ENCODE data around the gene COQ8A.

GRCh38 chr1:226990133-226990716 is 50.1 kb downstream of the COQ8A start:
- no peak for TF ChIP-seq ZBTB33 (IDR thresholded peaks at IDR 0.05; ENCODE audit: borderline replicate concordance, low read depth)
- TF ChIP-seq GATA2 (CRISPR knock-in tag; IDR thresholded peaks at IDR 0.05): no peak
- no peak for TF ChIP-seq IRF3 (IDR thresholded peaks at IDR 0.05; ENCODE audit: low read depth, low read length)
- no peak for TF ChIP-seq CTCF (IDR thresholded peaks at IDR 0.05)
- no peak for TF ChIP-seq MXI1 (IDR thresholded peaks at IDR 0.05; ENCODE audit: low read depth, low read length)
- no peak for TF ChIP-seq EZH2phosphoT487 (IDR thresholded peaks at IDR 0.05; ENCODE audit: borderline replicate concordance, low read depth)
- TF ChIP-seq ELF1 (IDR thresholded peaks at IDR 0.05): no peak
- no peak for TF ChIP-seq JUND (IDR thresholded peaks at IDR 0.05)
- TF ChIP-seq TEAD4 (IDR thresholded peaks at IDR 0.05; ENCODE audit: borderline replicate concordance, insufficient read depth): no peak
- no peak for TF ChIP-seq TAF1 (IDR thresholded peaks at IDR 0.05; ENCODE audit: borderline replicate concordance, low read depth, low read length)
- TF ChIP-seq TCF12 (IDR thresholded peaks at IDR 0.05): no peak
- TF ChIP-seq EP300 (IDR thresholded peaks at IDR 0.05; ENCODE audit: borderline replicate concordance in 1 of 2, low read depth in 1 of 2, low read length in 1 of 2): no peak
